Vagina (tissue), 2 donors: ENCODE results near the gene SNX27. TPM values are rescaled to one million over a fixed set of nuclear protein-coding genes. Genes with fewer than 3 reads are reported as not detected.
"Not testable (repeated sequence)": the region's sequence is repeated elsewhere in the genome, so short reads cannot be mapped to it uniquely, and the experiment has no call there.

Source experiments
- DNase-seq, 2 donors: peaks; one replicate each; pipeline ENCODE4 v3.0.0-alpha.2; 2017; ENCODE audit errors: extremely low spot score in 2 of 2
- H3K27ac ChIP-seq: fragments of 200-600 bp; sonication (generic); one replicate; pipeline ENCODE4 v1.5.1; 2019
- H3K27me3 ChIP-seq: fragments of 200-600 bp; sonication (generic); one replicate; pipeline ENCODE4 v1.5.1; 2019
- H3K36me3 ChIP-seq, 2 donors: fragments of 200-600 bp; sonication (generic); one replicate each; pipeline ENCODE4 v1.5.1; 2017 to 2019
- H3K4me1 ChIP-seq: fragments of 200-600 bp; sonication (generic); one replicate; pipeline ENCODE4 v1.5.1; 2019
- H3K4me3 ChIP-seq, 2 donors: fragments of 200-600 bp; sonication (generic); 1 replicate in 1 of 2; 2 replicates in 1 of 2; pipeline ENCODE4 v1.5.1; 2016 to 2019
- H3K9me3 ChIP-seq: fragments of 200-600 bp; sonication (generic); one replicate; pipeline ENCODE4 v1.5.1; 2019
- CTCF ChIP-seq, 3 experiments: fragments of 450-650 bp in 2 of 3; fragments of 200-600 bp in 1 of 3; sonication (generic) in 1 of 3; IDR thresholded peaks; one replicate each; pipeline ENCODE4 v1.5.1; 2017 to 2019; ENCODE audit warnings: antibody characterized with exemption in 3 of 3, mild to moderate bottlenecking in 2 of 3, moderate library complexity in 2 of 3
- POLR2A ChIP-seq, 2 donors: fragments of 450-650 bp; IDR thresholded peaks; one replicate each; pipeline ENCODE4 v1.6.1; 2017; ENCODE audit warnings: antibody characterized with exemption in 2 of 2, mild to moderate bottlenecking in 2 of 2, moderate library complexity in 2 of 2
- POLR2AphosphoS5 ChIP-seq, 2 donors: sonication (generic); formaldehyde crosslinking; IDR thresholded peaks; one replicate each; pipeline ENCODE4 v1.9.0; 2017; ENCODE audit warnings: antibody characterized with exemption in 2 of 2, mild to moderate bottlenecking in 2 of 2, low read depth in 1 of 2; ENCODE audit not compliant: insufficient read depth in 1 of 2
- intact Hi-C: fragments of 100-400 bp; cut with DNase I; formaldehyde crosslinking; loops from one replicate; pipeline ENCODE4 v1.15.1; 2023
- total RNA-seq: library from RNA; depleted of rRNA; stranded (reverse); fragments of >200 nt; gene quantifications from one replicate; pipeline ENCODE4 v1.2.3, GENCODE V29; 2016

The SNX27 gene
- total RNA-seq, 1 donor from 2014 or later, result 50.6 TPM

DNA sequence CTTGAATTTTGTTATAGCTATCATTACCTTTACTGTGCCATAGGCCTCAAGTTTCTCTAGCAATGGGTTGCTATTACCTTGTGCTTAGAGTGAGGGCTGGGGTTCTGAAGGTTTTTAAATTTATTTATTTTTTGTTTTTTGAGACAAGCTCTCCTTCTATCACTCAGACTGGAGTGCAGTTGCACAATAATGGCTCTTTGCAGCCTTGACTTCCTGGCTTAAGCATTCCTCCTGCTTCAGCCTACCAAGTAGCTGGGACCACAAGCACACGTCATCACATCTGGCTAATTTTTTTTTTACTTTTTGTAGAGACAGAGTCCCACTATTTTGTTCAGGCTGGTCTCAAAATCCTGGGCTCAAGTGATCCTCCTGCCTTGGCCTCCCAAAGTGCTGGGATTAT, 41.5 kb downstream of the SNX27 start:
- intact Hi-C loops, result no loop called here
- H3K27me3 ChIP-seq, result no peaks in the 10 kb centered on the region
- no peak overlapping the region for H3K4me3 ChIP-seq
- H3K36me3 ChIP-seq, result peaks cover 0 to 3% of the 10 kb centered on the region in 2 donors
- H3K4me1 ChIP-seq, result no peaks in the 10 kb centered on the region
- TF ChIP-seq POLR2A (IDR thresholded peaks at IDR 0.05), result no peak
- TF ChIP-seq POLR2AphosphoS5 (IDR thresholded peaks at IDR 0.05; ENCODE audit: insufficient read depth in 1 of 2, low read depth in 1 of 2), result no peak
- no peak for TF ChIP-seq CTCF (IDR thresholded peaks at IDR 0.05)
- H3K27ac ChIP-seq, result no peak overlapping the region
- DNase-seq, result no peak
- H3K9me3 ChIP-seq, result no peaks in the 10 kb centered on the region

- intact Hi-C loops, result no loop called here
- H3K27ac ChIP-seq, result no peak overlapping the region
- no peaks in the 10 kb centered on the region for H3K4me1 ChIP-seq
Measured at GRCh38 chr1:151655371-151655770, 43.5 kb downstream of the SNX27 start.

GRCh38 chr1:151661751-151662150, 49.9 kb downstream of the SNX27 start:
- DNase-seq, result no peak
- TF ChIP-seq POLR2A (IDR thresholded peaks at IDR 0.05), result no peak
- TF ChIP-seq POLR2AphosphoS5 (IDR thresholded peaks at IDR 0.05; ENCODE audit: insufficient read depth in 1 of 2, low read depth in 1 of 2), result no peak
- no peak for TF ChIP-seq CTCF (IDR thresholded peaks at IDR 0.05)
- Histone ChIP-seq H3K4me3 (no peak overlapping the region), H3K27me3 (no peaks in the 10 kb centered on the region), H3K27ac (no peak overlapping the region), H3K4me1 (no peaks in the 10 kb centered on the region), H3K36me3 (peaks cover 0 to 38% of the 10 kb centered on the region in 2 donors), H3K9me3 (no peaks in the 10 kb centered on the region)
- intact Hi-C loops, result no loop called here

More at GRCh38 chr1:151655371-151655770, 43.5 kb downstream of the SNX27 start:
- no peak for DNase-seq
- no peak for TF ChIP-seq POLR2AphosphoS5 (IDR thresholded peaks at IDR 0.05; ENCODE audit: insufficient read depth in 1 of 2, low read depth in 1 of 2)
- TF ChIP-seq POLR2A (IDR thresholded peaks at IDR 0.05), result no peak
- no peak for TF ChIP-seq CTCF (IDR thresholded peaks at IDR 0.05)
- H3K9me3 ChIP-seq, result no peaks in the 10 kb centered on the region
- H3K36me3 ChIP-seq, result peaks cover 0 to 16% of the 10 kb centered on the region in 2 donors
- no peaks in the 10 kb centered on the region for H3K27me3 ChIP-seq
- no peak overlapping the region for H3K4me3 ChIP-seq

GRCh38 chr1:151668090-151668489, 56.2 kb downstream of the SNX27 start:
- TF ChIP-seq CTCF (IDR thresholded peaks at IDR 0.05), result no peak
- TF ChIP-seq POLR2A (IDR thresholded peaks at IDR 0.05), result no peak
- no peak for TF ChIP-seq POLR2AphosphoS5 (IDR thresholded peaks at IDR 0.05; ENCODE audit: insufficient read depth in 1 of 2, low read depth in 1 of 2)
- peaks cover 0 to 20% of the 10 kb centered on the region in 2 donors for H3K36me3 ChIP-seq
- DNase-seq, result no peak
- H3K4me1 ChIP-seq, result no peaks in the 10 kb centered on the region
- no peak overlapping the region for H3K4me3 ChIP-seq
- peaks cover 4% of the 10 kb centered on the region for H3K9me3 ChIP-seq
- H3K27ac ChIP-seq, result no peak overlapping the region
- no peaks in the 10 kb centered on the region for H3K27me3 ChIP-seq
- intact Hi-C loops, result no loop called here

- H3K27me3 ChIP-seq, H3K4me3 ChIP-seq, intact Hi-C loops, DNase-seq, H3K4me1 ChIP-seq, H3K27ac ChIP-seq, H3K9me3 ChIP-seq: not testable (repeated sequence)
- H3K36me3 ChIP-seq, result peaks cover 0 to 20% of the 10 kb centered on the region in 2 donors
Measured at GRCh38 chr1:151670036-151670675, 58.3 kb downstream of the SNX27 start.
